GM18870 (cell line): ENCODE measurements around the gene TRAFD1.
"Not testable (repeated sequence)": the region's sequence is repeated elsewhere in the genome, so short reads cannot be mapped to it uniquely, and the experiment has no call there.

ENCODE experiments used
- ATAC-seq: cut with Tn5 transposase; IDR thresholded peaks from one replicate; pipeline ENCODE4 v1.9.1; 2021; ENCODE audit warnings: moderate library complexity; ENCODE audit not compliant: unreplicated experiment

Gene TRAFD1

DNA sequence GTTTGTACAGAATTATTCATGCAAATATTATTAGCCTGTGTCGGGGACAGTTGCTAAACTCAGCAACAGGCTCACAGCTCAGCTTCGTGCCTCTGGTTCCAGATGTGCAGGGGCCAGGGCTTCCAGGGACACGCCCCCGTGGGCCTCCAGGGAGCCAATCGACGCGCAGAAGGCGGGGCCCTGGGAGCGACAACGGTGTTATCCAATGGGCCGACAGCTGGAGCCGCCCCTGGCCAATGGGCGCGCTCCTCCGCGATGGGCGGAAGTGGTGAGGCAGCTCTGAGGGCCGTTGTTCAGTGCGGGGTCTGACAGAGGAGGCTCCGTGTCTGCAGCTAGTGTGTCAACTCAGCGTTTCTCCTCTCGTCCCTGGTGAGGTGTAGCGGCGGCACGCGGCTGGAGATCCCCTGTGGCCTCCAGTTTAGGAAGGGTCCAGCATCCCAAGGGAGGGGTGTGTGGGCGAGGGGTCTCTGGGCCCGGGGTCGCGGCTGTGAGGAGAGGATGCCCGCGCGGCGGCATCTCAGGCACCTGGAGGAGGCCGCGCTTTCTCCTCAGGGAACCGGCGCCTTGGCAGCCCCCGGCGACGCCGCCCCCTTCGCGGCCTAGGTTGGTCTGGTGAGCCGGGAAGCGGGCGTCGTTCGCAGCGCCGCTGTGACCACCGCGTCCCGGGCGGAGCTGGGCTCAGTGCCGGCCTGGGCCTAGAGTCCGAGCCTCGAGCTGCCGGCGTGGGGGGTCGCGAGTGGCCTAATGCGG lies at the start of gene TRAFD1:
TRAFD1 (plus strand) TSS at position 311 of the 750 bp plus-strand sequence. CDS start 4,963 bp downstream, outside the sequence.
- peak; percentile 86 for ATAC-seq

DNA sequence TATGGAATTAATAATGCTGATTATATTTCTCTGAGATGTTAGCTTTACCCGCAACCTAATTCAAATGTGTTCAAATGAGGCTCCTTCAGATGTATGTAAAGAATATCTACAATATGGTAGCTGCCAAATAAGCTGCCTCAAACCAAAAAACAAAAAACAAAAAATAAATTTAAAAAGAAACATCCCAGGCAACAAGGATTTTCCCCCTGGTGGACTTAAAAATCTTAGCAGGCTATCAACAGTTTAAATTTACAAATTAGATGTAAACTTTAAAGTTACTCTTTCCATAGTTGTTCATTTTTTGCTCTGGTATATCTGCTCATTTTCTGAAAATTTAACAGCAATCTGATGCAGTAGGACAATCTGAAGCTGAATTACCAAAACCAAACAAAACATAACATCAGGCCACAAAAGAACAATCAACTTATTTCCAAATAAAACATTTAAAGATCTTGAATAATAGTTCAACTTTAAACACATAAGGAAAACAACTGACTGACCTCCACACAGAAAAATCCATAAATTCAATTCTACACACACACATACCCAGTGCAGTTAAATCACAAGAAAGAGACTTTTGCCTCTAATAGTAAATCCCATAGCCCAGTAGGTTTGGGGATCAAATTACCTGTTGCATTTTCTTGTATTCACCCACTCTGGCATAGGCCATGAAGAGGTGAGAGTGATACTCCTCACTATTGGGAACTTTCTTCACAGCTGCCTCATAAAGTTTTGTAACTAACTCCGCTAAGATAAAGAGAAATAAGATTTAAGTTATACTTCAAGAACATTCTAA lies 38.1 kb upstream of the TRAFD1 start:
- ATAC-seq: no peak

DNA sequence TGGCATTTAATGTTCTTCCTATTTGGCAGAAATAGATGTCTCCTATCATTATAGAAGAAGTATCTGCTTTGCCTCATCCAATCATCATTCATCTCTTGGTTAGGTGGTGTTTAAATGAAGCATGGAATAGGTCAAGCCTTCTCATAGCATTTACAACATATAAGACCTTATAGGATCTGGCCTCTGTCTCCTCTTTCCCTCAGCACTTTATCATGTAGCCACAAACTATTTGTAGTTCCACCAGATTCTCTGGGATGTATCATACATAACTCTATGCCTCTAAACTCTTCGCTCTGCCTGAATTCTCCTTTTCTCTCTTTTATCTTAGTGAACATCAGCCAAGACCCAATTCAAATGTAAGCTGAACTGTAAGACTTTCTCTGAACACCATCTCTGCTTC lies 37.5 kb upstream of the TRAFD1 start:
- ATAC-seq: no peak

GRCh38 chr12:112091563-112091962 lies 33.8 kb upstream of the TRAFD1 start:
- no peak for ATAC-seq

GRCh38 chr12:112096070-112096469 lies 29.3 kb upstream of the TRAFD1 start:
- ATAC-seq: no peak

GRCh38 chr12:112096667-112097066 lies 28.7 kb upstream of the TRAFD1 start:
- no peak for ATAC-seq

GRCh38 chr12:112097641-112098040 lies 27.7 kb upstream of the TRAFD1 start:
- ATAC-seq: no peak

GRCh38 chr12:112100500-112100899 lies 24.9 kb upstream of the TRAFD1 start:
- ATAC-seq: not testable (repeated sequence)

DNA sequence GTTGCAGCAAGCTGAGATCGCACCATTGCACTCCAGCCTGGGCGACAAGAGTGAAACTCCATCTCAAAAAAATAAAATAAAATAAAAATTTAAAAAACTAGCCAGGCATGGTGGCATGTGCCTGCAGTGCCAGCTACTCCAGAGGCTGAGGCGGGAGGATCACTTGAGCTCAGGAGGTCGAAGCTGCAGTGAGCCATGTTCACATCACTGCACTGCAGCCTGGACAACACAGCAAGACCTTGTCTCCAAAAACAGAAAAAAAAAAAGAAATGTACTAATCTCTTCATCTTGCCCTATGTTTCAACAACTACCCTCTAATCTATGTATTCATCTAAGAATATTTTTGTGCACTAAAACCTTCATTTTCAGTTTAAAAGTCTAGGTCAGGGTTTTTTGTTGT lies 23.2 kb upstream of the TRAFD1 start:
- no peak for ATAC-seq

GRCh38 chr12:112102746-112103145 lies 22.6 kb upstream of the TRAFD1 start:
- not testable (repeated sequence) for ATAC-seq

DNA sequence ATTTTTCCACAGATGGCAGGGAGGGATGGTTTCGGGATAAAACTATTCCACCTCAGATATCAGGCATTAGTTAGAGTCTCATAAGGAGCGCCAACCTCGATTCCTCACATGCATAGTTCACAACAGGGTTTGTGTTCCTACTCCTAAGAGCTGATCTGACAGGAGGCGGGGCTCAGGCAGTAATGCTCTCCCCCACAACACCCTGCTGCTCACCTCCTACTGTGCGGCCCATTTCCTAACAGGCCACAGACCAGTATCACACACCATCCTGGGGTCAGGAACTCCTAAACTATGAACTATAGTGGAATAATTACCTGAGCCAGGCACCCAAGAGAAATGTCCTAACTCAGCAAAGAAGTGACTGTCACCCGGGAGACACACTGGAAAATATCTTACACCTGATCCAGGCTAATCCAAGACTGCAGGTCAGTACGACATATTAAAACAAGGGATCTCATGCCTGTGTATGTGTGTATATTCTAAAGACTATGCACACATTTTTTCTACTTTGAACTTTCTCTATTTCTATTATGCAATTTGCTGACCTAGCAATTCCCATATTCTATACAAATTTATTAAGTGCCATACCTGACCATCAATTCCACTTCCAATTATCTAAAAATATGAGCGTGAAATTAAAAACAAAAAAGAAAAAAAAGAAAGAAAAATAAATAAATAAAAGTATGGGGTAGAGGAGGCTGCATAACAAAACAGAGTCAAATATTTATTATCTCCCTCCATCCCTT lies 21.4 kb upstream of the TRAFD1 start:
- no peak for ATAC-seq

DNA sequence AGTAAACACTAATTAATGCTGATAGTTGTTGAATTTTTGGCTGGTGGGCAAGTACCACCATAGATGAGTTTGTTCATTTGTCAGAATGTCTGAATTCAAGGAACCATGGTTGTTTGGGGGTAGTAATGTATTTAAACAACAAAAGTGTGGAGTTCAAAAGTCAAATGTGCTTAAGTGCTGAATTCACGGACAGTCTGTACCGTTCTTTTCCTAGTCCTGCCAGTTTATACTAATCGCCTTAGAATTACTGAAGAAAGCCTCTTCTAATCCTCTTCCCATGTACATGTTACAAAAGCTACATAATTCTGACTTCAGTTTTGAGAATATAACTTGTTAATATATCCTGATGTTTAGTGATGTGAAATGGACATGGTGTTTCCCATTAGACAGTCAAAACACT lies 19.5 kb upstream of the TRAFD1 start:
- no peak for ATAC-seq

DNA sequence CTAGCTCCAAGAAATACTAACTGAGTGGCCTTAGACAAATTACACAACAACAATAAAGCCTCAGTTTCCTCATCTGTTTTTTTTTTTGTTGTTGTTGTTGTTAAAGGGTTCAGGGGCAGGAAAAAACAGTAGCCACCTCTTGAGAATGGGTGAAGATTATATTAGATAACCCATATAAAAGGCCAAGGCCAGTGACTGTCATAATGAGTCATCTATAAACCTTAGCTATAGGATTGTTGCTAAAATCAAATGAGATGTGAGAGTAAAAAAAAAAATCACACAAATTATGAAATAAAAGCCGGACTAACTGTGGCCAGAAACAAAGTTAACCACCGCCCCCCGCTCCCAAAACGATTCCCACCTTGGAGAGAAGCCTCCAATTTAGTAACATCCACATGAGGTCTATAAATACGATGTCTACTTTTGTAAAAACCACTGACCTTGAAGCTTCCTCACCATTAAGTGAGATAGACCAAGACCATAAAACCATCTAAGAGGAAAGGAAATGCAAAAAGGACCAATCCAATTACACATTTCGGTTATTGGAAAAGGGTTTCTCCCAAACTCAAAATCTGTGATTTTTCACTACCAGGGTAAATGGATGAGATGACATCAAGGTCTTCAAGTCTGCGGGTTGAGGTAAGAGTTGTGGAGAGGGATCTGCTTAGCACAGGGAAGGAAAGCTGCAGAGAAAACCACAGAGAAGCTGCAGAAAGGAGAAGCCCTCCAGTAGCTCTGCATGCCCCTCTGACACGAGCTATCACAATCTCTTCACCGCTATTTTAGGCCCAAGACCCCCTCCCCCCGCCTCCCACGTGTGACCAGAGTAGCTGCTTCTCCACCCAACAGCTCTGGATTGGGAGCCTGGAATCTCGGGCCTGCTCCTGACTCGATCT lies 17.8 kb upstream of the TRAFD1 start:
- ATAC-seq: no peak

DNA sequence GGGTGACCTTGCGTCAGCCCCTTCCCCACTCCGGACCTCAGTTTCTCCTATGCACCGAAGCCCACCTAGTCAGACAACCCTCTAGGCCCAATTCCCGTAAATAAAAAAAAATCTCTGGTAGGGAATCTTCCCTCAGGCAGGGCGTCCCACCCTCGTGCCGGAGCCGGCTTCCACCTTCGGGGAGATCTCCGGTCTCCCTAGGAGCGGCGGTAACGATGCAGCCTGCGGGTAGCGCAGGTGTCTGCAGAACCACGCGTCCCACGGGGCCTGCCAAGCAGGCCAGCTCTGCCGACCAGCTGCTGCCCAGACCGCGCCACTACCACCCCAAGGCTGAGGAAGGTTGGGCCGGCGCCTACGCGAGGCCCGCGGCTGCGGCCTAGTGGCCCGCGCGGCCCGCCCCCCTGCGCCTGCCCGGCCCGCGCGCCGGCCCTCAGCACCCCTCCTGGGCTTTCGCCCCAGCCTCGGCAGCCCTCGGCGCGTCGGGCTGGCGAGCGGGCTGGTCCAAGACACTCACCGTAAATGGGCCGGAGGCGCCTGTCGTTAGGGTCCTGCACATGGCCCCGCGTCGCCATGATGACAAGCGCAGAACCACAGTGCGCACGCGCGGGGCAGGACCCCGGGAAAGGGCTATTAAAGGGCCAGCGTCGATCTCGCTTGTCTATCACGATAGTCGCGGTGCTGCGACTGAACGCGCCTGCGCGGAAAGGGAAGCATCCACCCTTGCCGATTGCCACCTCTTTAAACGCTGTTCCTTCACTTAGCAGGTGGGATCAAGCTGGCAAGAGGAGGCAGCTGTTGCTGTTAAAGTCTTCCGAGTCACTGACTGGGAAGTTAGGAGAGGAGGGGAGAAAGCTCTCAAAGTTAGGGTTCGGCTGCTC lies 16.9 kb upstream of the TRAFD1 start, which contains the start of gene NAA25:
NAA25 (minus strand) TSS at position 582 of the 878 bp plus-strand sequence; CDS start at position 572, 10 bp downstream.
- peak; percentile 63 for ATAC-seq

- not testable (repeated sequence) for ATAC-seq
Measured at GRCh38 chr12:112110787-112111662, 14.3 kb upstream of the TRAFD1 start.

GRCh38 chr12:112111931-112112330 lies 13.4 kb upstream of the TRAFD1 start:
- no peak for ATAC-seq

DNA sequence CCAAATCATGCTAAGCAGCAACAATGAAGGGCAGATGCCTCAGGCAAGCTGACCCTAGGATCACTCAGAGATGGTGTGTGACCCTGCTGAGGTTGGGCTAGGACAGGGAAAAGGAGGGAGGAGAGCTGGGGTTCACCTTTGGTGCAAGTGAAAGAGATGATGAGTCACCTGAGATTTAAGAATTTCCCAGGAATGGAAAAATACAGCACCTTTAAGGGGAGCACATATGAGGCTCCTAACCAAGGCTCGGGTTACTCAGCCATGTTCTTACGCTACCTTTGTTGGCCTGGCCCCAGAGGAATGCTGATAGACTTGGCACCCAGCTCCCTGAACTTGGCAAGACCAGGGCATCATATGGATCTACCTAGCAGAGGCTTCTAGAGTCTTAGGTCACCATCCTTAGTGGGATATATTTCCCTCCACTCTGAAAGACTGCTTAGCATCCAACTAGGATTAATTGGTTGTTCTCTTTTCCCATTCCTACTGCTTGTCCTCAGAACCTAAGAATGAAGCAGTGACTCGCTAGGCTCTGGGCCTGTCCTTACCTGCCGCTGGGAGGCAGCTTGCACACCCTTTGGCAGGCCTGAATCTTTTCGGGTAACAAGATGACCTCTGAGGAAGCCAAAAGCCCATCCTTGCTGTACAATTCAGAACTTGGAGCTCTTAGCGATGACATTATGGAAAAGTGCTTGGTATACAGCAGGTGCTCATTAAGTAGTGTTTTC lies 12.8 kb upstream of the TRAFD1 start:
- ATAC-seq: no peak
